ENCODE results near the gene EZH2.

DNA sequence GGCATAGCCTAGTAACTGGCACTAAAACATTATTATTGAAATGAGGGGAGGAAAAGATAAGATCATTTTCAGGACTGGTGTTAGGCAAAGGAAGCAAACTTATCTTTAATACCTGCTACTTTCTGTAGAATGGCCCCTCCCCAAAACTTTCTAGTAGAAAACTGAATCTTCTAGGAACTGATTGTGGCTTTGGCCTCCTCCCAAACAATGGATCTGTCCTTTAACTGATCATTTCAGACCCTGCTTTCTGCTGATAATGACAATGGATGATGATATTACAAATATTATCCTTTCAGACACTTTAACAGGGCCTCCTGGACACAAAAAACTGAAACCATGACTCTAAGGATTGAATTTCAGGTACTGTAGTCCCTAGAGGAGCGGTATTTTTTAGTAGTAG, 55.1 kb downstream of the EZH2 start:
- TF ChIP-seq POLR2A (IDR thresholded peaks at IDR 0.05; ENCODE audit: low read depth, low read length) = no peak
- TF ChIP-seq POLR2AphosphoS5 (IDR thresholded peaks at IDR 0.05; ENCODE audit: low read depth, low read length) = no peak
